Thymus (tissue), 11 donors: ENCODE results near the gene HELT. TPM values are rescaled to one million over a fixed set of nuclear protein-coding genes. Genes with fewer than 3 reads are reported as not detected.
"Not testable (repeated sequence)": the region's sequence is repeated elsewhere in the genome, so short reads cannot be mapped to it uniquely, and the experiment has no call there.

ENCODE experiments used
- DNase-seq, 9 donors: peaks; one replicate each; pipeline ENCODE4 v3.0.0-alpha.2; 2013; ENCODE audit warnings: low spot score in 9 of 9, low read depth in 6 of 9, missing footprints in 1 of 9
- H3K27ac ChIP-seq, 2 donors: one replicate each; pipeline ENCODE4 v1.5.1; 2013; ENCODE audit warnings: control low read depth in 1 of 2, low read depth in 1 of 2, low read length in 1 of 2, mild to moderate bottlenecking in 1 of 2, moderate library complexity in 1 of 2
- H3K27me3 ChIP-seq, 2 donors: one replicate each; pipeline ENCODE4 v1.5.1; 2013; ENCODE audit warnings: low read length in 1 of 2; ENCODE audit not compliant: control insufficient read depth in 2 of 2, insufficient read depth in 1 of 2
- H3K36me3 ChIP-seq, 2 donors: one replicate each; pipeline ENCODE4 v1.5.1; 2013; ENCODE audit warnings: low read length in 1 of 2, mild to moderate bottlenecking in 1 of 2, moderate library complexity in 1 of 2; ENCODE audit not compliant: control insufficient read depth in 2 of 2, insufficient read depth in 2 of 2
- H3K4me1 ChIP-seq, 2 donors: one replicate each; pipeline ENCODE4 v1.5.1; 2013; ENCODE audit warnings: low read length in 2 of 2; ENCODE audit not compliant: control insufficient read depth in 2 of 2, insufficient read depth in 2 of 2
- H3K4me3 ChIP-seq, 2 donors: one replicate each; pipeline ENCODE4 v1.5.1; 2013; ENCODE audit warnings: low read length in 2 of 2, control low read depth in 1 of 2, mild to moderate bottlenecking in 1 of 2
- H3K9me3 ChIP-seq, 2 donors: one replicate each; pipeline ENCODE4 v1.5.1; 2013; ENCODE audit warnings: low read length in 1 of 2, mild to moderate bottlenecking in 1 of 2; ENCODE audit not compliant: control insufficient read depth in 2 of 2, insufficient read depth in 1 of 2
- WGBS: extraction: QIAGEN DNeasy Blood & Tissue Kit; methylation state at CpG from one replicate; pipeline ENCODE4 v1.1.7; 2013; 5-methylcytosine and 5-hydroxymethylcytosine counted together
- polyA plus RNA-seq: library from polyadenylated mRNA; stranded (reverse); fragments of 200-250 nt; gene quantifications from one replicate; pipeline ENCODE4 v1.2.3, GENCODE V29; 2013
- total RNA-seq: library from RNA; stranded (reverse); fragments of 120-200 nt; gene quantifications from one replicate; pipeline ENCODE4 v1.2.4, GENCODE V29; 2013
- donor health status: healthy.

The HELT gene
- total and polyA plus RNA-seq, 2 donors, result 0.07 TPM; not detected in 1

DNA sequence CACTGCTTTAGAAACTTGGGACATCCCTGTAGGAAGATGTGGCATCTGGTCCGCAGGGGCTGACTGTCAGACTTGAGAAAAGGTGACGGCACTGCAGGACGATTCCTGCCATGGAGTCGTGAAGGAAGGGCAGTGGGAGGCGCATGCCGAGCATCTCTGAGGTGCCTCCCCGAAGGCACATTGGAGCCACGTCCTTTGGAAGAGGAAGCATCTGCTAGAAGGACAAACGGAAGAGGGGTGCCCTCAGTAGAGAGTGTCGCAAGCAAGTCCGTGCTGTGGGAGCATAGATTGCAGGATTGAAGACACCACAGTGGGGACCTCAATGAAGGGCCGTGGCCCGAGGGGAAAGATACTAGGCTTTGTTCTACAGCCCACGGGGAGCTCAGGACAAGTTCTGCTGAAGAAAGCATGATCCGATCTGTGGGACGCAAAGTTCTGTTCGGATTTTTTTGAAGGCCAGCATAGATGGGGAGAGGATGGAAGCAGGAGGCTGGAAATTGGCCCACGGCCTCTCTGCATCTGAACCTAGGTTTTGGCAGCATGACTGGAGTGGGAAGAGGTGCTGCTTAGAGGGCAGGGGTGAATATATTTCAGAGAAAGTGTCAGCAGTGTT, 24.2 kb upstream of the HELT start:
- H3K27me3 ChIP-seq, result peaks cover 0 to 3% of the 10 kb centered on the region in 2 donors
- DNase-seq, result no peak
- H3K4me3 ChIP-seq, result no peak overlapping the region
- no peaks in the 10 kb centered on the region for H3K9me3 ChIP-seq
- no peaks in the 10 kb centered on the region for H3K36me3 ChIP-seq
- no peaks in the 10 kb centered on the region for H3K4me1 ChIP-seq
- 80% methylated on average over 18 of the region's 18 CpGs for WGBS
- no peak overlapping the region for H3K27ac ChIP-seq

DNA sequence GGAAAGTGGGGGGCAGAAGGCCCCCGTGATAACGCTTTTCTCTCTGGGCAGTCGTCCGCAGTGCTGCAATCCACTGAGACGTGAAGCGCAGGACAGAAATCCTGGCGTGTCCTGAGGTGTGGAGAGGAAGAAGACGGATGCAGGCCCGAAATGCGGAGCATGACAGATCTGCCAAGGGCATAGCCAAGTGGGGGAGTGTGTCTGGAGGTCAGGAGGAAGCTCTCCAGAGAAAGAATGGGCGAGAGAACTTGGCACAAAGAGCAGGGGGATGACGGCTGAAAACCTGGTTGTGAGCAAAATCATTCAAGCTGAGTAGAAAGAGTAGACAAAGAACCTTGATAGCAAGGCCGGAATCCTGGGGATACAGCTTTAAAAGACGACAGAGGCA, 23.7 kb upstream of the HELT start:
- no peaks in the 10 kb centered on the region for H3K36me3 ChIP-seq
- no peak overlapping the region for H3K27ac ChIP-seq
- peaks cover 0 to 3% of the 10 kb centered on the region in 2 donors for H3K27me3 ChIP-seq
- H3K4me3 ChIP-seq, result no peak overlapping the region
- H3K9me3 ChIP-seq, result no peaks in the 10 kb centered on the region
- WGBS, result 94% methylated on average over 14 of the region's 14 CpGs
- H3K4me1 ChIP-seq, result no peaks in the 10 kb centered on the region
- DNase-seq, result no peak

DNA sequence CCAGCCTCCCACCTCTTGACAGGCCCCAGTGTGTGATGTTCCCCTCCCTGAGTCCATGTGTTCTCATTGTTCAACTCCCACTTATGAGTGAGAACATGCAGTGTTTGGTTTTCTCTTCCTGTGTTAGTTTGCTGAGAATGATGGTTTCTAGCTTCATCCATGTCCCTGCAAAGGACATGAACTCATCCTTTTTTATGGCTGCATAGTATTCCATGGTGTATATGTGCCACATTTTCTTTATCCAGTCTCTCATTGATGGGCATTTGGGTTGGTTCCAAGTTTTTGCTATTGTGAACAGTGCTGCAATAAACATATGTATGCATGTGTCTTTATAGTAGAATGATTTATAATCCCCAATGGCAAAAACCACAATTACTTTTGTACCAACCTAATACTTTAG, 20.6 kb upstream of the HELT start:
- H3K9me3 ChIP-seq, H3K4me1 ChIP-seq, DNase-seq, H3K36me3 ChIP-seq, H3K4me3 ChIP-seq, H3K27me3 ChIP-seq, H3K27ac ChIP-seq: not testable (repeated sequence)

DNA sequence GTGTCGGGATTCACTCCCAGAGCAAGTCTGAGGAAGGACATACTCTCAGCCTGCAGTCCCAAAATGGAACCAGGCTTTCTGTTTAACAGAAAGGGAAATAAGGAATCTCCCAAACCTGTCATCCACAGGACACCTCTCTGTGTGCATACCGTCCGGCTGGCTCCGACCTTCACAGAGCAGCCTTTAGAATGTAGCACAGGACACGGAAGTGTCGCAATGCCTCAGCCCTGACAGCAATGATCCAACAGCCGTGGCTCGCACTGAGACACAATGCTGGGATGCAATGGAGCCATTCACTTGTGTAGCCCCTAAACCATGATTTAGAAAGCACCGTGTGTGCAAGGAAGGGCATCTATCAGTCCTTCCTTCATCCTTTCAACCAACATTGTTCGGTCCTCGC, 15.5 kb upstream of the HELT start:
- Histone ChIP-seq H3K4me3 (no peak overlapping the region), H3K27ac (no peak overlapping the region), H3K9me3 (no peaks in the 10 kb centered on the region), H3K36me3 (no peaks in the 10 kb centered on the region), H3K27me3 (peaks cover 0 to 20% of the 10 kb centered on the region in 2 donors), H3K4me1 (peaks cover 0 to 7% of the 10 kb centered on the region in 2 donors)
- DNase-seq, result no peak
- WGBS, result 98% methylated on average over 11 of the region's 11 CpGs

DNA sequence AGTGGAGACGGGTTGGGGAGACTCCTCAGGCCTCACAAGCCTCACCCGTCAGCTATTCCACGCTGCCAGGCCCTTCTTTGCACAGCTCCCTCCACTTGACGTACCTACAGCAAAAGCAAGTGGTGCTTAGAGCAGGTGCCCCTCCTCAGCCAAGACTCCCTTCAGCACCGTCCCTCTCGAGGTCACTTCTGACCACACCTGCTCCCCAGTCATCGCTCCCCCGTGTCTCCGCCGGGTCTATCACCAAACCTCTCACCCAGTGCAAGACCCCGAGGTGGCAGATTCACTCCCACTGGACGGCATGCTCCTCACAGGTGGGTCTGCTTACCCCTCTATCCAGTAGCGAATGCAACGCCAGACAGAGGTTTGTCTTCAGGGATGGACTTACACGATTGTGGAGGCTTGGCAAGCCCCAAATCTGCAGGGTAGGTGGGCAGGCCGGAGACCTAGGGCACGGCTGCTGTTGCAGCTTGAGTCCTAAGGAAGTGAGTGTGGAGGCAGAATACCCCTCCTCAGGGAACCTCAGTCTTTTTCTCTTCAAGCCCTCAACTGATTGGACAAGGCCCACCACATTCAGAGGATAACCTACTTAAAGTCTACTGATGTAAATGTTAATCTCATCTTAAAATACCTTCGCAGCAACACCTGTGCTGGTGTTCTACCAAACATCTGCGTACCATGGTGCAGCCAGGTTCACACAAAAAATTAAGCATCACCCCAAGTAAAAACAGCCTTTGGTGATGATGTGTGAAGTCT, 14.5 kb upstream of the HELT start:
- no peak for DNase-seq
- Histone ChIP-seq H3K27ac (no peak overlapping the region), H3K36me3 (no peaks in the 10 kb centered on the region), H3K4me1 (peaks cover 0 to 7% of the 10 kb centered on the region in 2 donors), H3K4me3 (no peak overlapping the region), H3K9me3 (no peaks in the 10 kb centered on the region), H3K27me3 (peaks cover 0 to 27% of the 10 kb centered on the region in 2 donors)
- WGBS, result 97% methylated on average over 19 of the region's 19 CpGs

DNA sequence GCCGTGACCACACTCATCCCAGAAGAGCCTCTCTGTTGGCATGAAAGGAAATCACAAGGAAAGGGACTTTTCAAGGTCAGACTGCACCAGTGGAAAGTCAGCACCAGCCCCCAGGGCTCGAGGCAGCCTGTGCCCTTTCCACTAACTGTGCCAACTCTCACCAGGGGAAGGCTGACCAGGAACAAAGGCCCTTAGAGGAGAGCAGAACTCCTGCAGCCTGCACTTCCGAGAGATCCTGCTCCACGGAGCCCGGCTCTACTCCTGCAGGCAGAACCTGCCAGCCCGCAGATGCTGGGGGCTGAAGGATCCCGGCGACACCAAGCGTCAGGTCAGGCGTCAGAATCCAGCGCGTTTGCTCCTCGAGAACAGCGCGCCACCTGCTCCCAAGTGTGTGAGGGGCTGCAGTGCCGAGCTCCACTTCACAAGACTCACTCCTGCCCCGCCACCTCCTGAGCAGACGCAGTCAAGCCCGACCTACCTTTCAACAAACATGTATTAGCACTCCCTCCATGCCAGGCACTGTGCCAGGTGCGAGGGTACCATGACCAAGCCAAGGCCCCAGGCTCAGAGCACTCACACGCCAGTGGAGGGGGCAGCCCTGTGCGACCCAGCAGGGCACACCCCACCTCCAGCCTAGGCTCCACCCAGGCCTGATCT, 13.6 kb upstream of the HELT start:
- 37% methylated on average over 22 of the region's 22 CpGs for WGBS

DNA sequence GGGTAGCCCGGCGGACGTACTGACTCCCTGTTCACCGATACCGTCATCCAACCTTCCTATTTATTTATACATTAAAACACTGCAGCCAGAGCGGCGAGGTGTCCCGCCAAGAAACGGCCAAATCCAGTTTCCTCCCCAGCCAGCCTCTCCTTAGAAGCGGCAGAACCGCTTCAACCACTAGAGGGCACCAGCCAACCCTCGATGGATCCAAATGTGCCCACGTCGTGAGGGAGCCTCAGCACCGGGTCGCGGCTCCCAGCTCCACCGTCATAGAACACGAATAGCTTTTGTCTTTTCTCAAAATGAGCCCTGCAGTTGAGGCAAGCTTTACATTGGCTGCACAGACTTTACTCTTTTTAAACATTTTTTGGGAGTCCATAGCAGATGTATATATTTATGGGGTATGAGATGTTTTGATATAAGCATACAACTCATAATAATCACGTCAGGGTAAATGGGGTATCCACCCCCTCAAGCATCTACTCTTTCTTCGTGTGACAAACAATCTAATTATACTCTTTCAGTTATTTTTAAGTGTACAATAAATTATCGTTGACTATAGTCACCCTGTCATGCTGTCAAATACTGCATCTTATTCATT, 13.0 kb upstream of the HELT start:
- 8% methylated on average over 22 of the region's 22 CpGs for WGBS
- Histone ChIP-seq H3K4me3 (no peak overlapping the region), H3K4me1 (peaks cover 0 to 7% of the 10 kb centered on the region in 2 donors), H3K36me3 (no peaks in the 10 kb centered on the region), H3K9me3 (no peaks in the 10 kb centered on the region), H3K27me3 (peaks cover 0 to 40% of the 10 kb centered on the region in 2 donors), H3K27ac (no peak overlapping the region)
- peak; percentile 48 to 86 (median 68) for DNase-seq

More for the DNA sequence above, 13.6 kb upstream of the HELT start:
- Histone ChIP-seq H3K36me3 (no peaks in the 10 kb centered on the region), H3K27me3 (peaks cover 0 to 34% of the 10 kb centered on the region in 2 donors), H3K9me3 (no peaks in the 10 kb centered on the region), H3K4me1 (peaks cover 0 to 7% of the 10 kb centered on the region in 2 donors), H3K27ac (no peak overlapping the region), H3K4me3 (peak overlapping the region in 1 of 2 donors; percentile 1)
- DNase-seq, result peak in 5 of 9 donors; percentile 7 to 39 (median 17)

DNA sequence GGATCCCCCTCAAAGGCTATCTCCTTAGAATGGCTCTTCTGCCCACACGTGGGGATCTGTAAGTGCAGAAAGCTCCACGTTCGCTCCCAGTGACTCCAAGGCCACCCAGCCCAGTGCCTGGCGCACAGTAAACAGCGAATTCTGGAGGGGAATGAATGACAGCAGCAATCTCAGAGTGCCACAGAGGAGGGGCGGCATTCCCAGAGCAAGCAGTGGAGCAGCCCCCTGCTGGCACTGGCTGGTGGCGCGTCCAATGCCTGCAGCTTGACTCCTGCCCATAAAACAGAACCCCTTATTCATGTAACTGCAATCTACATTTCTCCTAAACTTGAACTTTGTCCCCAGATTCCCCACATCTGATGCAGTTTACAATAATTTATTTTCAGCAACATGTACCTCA, 6.9 kb upstream of the HELT start:
- Histone ChIP-seq H3K27me3 (peaks cover 24 to 78% of the 10 kb centered on the region in 2 donors), H3K4me3 (no peak overlapping the region), H3K36me3 (no peaks in the 10 kb centered on the region), H3K4me1 (no peaks in the 10 kb centered on the region), H3K9me3 (peaks cover 0 to 8% of the 10 kb centered on the region in 2 donors), H3K27ac (no peak overlapping the region)
- peak in 1 of 9 donors; percentile 22 for DNase-seq
- WGBS, result 41% methylated on average over 8 of the region's 8 CpGs
